BJ (cell line): ENCODE data around the gene UBAC1. TPM values are rescaled to one million over a fixed set of nuclear protein-coding genes. Genes with fewer than 3 reads are reported as not detected.

Experiments
- CTCF ChIA-PET: fragments of 350-600 bp; formaldehyde crosslinking; extraction: SDS; loops from one replicate; lab custom pipeline; 2021; ENCODE audit warnings: antibody characterized with exemption, inconsistent platforms; lab: Yijun Ruan, JAX
- POLR2A ChIA-PET: fragments of 300-600 bp; sonication (Branson Sonifier 250); formaldehyde crosslinking; extraction: SDS; loops from one replicate; lab custom pipeline; 2021; ENCODE audit warnings: antibody characterized with exemption; lab: Charles Lee
- DNase-seq: peaks from one replicate; pipeline ENCODE4 v3.0.0-alpha.2; 2011; ENCODE audit warnings: low read depth
- H3K27me3 ChIP-seq: 2 replicates; pipeline ENCODE4 v1.6.0; 2011; ENCODE audit warnings: low read length; ENCODE audit not compliant: control insufficient read depth, insufficient read depth
- H3K36me3 ChIP-seq: 2 replicates; pipeline ENCODE4 v1.5.1; 2011; ENCODE audit warnings: low read length; ENCODE audit not compliant: control insufficient read depth, insufficient read depth
- H3K4me3 ChIP-seq: 2 replicates; pipeline ENCODE4 v1.5.1; 2011; ENCODE audit warnings: low read depth, mild to moderate bottlenecking, control low read depth, low read length
- CTCF ChIP-seq: IDR thresholded peaks from 2 replicates; pipeline ENCODE4 v1.5.1; 2011; ENCODE audit warnings: low read depth, mild to moderate bottlenecking, control low read depth, inconsistent platforms, low read length, moderate library complexity; ENCODE audit not compliant: insufficient read depth
- polyA plus RNA-seq: library from polyadenylated mRNA; depleted of rRNA; stranded (reverse); fragments of >200 nt; gene quantifications from 2 replicates; pipeline ENCODE4 v1.2.3, GENCODE V29; 2011

UBAC1 gene
- polyA plus RNA-seq, 1 experiment = 50.2 TPM

- TF ChIP-seq CTCF = no peak
- Histone ChIP-seq H3K36me3 (peaks cover 27% of the 10 kb centered on the region), H3K27me3 (no peaks in the 10 kb centered on the region), H3K4me3 (no peak overlapping the region)
- DNase-seq = no peak
- POLR2A ChIA-PET = no interaction called here
- CTCF ChIA-PET = no interaction called here
These were observed 19.7 kb downstream of the UBAC1 start for GRCh38 chr9:135941288-135941995.

GRCh38 chr9:135939351-135940265 lies 21.6 kb downstream of the UBAC1 start:
- ChIA-PET CTCF (no interaction called here), POLR2A (no interaction called here)
- no peak overlapping the region for H3K4me3 ChIP-seq
- H3K36me3 ChIP-seq = peaks cover 16% of the 10 kb centered on the region
- TF ChIP-seq CTCF = no peak
- DNase-seq = no peak
- no peaks in the 10 kb centered on the region for H3K27me3 ChIP-seq

GRCh38 chr9:135937521-135938489 lies 23.4 kb downstream of the UBAC1 start:
- ChIA-PET CTCF (no interaction called here), POLR2A (no interaction called here)
- Histone ChIP-seq H3K27me3 (no peaks in the 10 kb centered on the region), H3K36me3 (peaks cover 13% of the 10 kb centered on the region), H3K4me3 (no peak overlapping the region)
- no peak for TF ChIP-seq CTCF
- DNase-seq = no peak

GRCh38 chr9:135933114-135933513 lies 28.1 kb downstream of the UBAC1 start:
- H3K36me3 ChIP-seq = peaks cover 20% of the 10 kb centered on the region
- DNase-seq = no peak
- no peaks in the 10 kb centered on the region for H3K27me3 ChIP-seq
- H3K4me3 ChIP-seq = no peak overlapping the region
- ChIA-PET CTCF (interaction anchor here (1.2 kb wide), 1 partner anchor 19 kb away, joined by 4 read pairs; no protein-coding TSS in a partner anchor), POLR2A (no interaction called here)
- no peak for TF ChIP-seq CTCF
